ENCODE data around the gene MNX1.

The MNX1 gene

DNA sequence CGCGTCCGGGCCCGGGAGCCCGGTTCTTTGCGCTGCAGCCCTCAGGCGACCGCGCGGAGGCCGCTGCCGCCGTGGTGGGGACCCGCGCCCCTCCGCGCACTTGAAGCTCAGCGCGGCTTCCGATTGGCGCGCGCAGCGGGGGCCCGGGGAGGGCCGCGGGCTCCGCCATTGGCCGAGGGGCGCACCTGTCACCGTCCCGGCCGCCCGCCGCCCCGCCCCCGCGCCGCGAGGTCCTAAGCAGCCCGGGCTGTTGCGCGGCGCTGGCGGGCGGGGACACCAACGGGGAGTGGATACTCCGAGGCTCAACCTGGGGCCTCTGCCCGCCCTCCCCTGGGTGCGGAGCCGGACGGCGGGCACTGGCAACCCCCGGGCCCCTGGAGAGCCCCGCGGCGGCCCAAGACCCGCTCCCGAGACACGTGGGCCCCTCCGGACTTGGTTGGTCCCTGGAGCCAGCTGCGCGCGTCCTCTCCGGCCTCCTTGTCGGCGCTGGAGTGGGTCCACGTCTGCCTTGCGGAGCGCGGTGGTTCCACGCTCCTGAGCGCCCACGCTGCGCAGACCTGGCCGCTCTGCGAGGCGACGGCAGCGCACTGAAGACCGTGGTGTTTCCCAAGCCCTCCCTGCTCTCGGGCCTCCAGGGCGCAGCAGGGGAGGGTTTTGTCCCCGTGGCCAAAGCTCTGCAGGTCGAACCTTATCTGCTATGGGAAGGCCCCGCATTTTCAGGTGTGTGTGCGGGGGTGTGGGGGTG, at the start of gene MNX1:
TSS of gene MNX1 (minus strand) at position 76 of the 745 bp plus-strand sequence. CDS start 313 bp downstream, outside the sequence.
- DNase-seq, result peak; percentile 59

DNA sequence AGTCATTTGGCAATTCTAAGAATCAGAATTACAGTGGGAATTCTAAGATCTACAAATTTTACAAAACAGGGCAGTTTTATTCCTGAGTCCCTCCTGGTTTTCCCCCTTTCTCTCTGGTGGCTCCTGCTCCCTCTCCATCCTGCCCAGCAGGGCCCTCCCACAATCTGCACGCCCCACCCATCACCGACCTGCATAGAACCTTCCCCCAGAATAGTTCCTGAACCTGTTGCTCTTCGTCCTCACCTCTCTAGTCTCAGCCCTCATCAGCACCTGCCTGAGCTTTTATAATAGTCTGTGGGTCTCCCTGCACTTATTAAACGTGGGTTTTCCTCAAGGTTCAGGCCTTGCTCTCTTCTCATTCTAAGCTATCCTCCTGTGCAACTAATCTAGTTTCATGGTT, 49.1 kb upstream of the MNX1 start:
- DNase-seq, result no peak

DNA sequence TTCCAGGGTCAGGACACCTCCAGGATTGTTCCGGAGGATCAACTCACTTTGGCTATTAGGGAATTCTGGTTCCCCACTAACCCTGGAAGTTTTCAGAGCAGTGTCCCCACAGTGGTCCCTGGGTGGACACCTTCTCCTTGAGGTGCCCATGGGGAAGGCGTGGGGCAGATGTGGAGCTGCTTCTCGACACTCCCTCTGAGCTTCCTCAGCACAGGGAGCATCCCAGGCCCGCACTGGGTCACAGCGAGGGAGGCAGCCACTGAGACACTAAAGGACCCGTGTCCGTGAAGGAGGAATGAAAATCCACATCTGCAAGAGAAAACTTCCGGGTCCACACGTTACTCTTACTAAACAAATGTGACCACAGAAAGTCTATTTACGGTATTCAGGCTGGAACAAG, 48.2 kb upstream of the MNX1 start:
- no peak for DNase-seq

DNA sequence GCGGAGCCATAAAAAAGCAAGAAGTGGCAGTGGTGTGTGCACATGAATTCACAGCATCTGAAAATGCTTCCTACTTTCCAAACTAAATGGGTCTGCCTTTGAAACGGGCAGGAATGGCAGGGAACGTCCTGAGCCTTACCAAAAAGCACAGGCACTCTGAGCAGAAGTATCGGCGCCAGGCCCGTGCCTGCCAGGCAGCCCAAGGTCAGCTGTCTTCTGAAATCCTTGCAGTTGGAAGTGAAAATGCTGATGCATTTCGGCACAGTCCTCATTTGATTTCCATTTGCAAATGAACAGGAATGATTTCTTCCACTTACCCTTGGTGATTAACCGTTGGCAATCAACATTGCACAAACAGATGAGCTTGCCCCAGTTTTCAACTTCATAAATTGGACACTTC, 47.6 kb upstream of the MNX1 start:
- no peak for DNase-seq

DNA sequence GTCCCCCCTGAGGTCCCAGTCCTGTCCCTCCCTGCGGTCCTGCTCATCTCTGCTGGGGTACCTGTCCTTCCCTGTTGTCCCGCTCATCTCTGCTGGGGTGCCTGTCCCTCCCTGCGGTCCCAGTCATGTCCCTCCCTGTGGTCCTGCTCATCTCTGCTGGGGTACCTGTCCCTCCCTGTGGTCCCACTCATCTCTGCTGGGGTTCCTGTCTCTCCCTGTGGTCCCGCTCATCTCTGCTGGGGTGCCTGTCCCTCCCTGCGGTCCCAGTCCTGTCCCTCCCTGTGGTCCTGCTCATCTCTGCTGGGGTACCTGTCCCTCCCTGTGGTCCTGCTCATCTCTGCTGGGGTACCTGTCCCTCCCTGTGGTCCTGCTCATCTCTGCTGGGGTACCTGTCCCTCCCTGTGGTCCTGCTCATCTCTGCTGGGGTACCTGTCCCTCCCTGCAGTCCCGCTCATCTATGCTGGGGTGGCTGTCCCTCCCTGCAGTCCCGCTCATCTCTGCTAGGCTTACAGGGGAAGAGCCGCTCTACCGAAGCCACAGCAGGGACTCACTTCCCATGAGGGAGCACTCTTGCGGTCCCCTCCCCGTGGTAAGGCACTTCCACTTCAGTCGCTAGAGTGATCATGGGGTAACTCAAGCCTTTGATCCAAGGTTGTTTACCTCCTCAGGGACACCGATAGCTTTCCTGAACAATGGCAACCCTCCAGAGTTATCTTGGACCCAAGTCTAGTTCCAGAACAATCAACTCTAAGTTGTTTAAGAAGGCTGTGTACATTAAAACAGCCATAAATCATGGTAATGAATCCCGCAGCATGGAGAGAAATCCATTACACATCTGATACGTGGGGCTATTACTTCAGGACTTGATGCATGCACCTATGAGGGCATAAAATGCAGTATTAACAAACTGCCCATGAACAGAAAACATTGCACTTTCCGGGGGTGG, 46.8 kb upstream of the MNX1 start:
- DNase-seq, result no peak

DNA sequence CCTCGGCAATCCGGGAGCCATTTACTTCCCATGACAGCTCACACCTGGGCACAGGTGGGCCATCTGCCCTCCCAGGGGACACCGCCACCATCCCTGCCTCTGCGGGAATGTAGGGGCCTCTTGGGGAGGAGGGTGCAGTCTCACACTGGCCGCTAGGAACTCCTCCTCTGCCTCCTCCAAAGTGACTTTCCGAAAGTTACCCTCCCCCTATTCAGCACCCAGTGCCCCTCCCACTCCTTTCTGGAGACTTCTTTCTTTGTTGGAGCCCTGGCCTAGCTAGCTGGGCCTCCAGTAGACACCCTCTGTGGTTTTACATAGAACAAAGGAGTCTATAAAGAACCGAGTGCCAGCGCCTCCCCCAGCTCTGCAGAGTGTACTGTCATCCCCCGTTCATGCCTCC, 45.8 kb upstream of the MNX1 start:
- DNase-seq, result no peak

DNA sequence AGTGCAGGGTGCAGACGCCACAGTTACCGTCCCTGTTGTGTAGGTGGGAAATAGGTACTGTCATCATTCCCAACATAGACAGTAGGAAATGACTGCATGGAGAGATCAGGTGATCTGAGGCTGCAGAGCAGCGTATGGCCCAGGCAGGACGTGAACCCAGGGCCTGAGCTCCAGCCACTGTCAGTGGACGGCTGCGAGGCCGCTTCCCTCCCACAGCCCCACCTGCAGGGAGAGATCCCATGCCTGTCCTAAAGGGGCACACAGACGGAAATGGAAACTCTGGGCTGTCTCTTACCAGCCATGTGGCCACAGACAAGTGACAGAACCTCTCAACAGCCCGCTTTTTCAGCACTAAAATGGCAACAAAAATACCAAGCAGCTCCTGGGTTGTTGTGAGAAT, 44.5 kb upstream of the MNX1 start:
- no peak for DNase-seq

DNA sequence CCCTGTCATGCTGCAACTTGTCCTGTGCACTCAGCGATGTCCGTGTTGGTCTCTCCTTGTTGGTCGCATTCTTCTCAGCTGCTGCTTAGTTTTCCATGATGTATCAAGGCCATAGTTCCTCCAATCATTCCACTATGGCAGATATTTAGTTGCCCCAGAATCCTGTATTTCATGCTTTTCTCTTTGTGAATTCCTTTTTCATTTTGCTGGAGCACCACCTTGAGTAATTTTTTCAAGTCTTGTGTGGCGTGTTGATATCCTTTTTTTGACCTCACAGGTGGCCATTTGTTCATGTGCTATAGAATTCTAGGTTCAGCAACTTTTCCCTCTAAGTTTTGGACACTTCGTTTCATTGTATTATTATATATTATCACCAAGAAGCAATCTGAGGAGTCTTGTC, 42.7 kb upstream of the MNX1 start:
- no peak for DNase-seq

DNA sequence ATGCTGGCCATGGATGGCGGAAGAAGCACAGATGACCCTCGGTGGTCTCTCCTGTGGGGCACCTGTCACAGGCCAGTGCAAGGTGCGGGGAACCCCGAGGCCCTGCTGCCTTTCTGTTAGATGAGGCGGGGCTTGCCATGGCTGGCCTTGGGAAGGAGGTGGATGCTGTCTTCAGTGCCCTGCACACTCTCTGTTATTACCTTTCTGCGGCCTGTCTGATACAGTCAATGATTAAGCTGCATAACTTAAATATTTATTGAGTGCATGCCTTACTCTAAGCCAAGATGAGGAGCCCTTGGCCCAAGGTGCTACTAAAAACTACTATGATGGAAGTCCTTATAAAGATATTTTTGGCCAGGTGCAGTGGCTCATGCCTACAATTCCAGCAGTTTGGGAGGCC, 36.7 kb upstream of the MNX1 start:
- no peak for DNase-seq

DNA sequence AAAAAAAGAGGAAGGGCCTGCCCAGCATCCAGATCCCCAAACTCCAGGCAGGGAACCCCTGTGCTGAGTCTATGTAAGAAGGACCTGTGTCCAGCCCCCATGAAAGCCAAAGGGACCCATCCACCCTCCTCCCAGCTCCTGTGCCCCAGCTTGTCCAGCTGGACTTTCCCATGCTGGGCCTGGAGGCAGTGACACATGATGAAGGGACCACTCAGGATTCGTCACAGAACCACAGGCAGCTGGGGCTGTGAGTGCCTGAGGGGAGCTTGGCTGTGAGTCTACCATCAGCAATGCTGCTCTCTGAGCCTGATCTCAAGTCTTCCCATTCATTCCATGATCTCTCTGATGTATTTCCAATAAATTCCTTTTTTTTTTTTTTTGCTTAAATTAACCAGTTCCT, 36.2 kb upstream of the MNX1 start:
- DNase-seq, result no peak

DNA sequence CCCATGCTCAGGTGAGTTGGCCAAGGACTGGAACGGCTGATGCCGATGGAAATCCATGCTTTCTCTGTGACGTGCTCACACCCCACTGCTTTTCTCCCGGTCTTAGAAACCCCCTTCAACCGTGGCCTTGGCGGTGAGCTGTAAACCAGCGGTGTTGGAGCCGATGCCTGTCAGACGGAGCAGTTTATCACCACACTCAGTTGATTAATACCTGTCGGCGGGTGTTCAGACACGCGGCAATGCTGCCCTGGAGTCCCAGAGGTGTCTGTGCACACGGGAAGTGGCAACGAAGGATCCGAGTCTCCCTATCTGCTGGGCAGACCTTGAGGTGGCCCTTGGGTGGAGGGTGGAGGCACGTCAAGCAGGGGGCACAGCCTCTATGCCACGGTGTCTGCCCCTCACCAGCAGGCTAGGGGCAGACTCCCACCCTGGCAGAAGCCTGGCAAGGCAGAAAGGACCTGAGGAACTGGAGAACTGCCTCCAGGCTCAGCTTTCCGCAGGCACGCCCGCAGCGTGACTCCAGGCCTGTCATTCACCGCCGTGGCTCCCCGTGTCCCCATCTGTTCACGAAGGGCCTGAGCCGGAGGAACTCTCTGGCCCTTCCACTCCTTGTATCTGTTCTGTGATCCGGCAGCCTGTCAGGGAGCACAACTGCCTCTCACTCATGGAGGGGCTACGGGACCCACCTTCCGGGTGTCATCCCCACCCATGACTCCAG, 34.6 kb upstream of the MNX1 start:
- DNase-seq, result no peak

DNA sequence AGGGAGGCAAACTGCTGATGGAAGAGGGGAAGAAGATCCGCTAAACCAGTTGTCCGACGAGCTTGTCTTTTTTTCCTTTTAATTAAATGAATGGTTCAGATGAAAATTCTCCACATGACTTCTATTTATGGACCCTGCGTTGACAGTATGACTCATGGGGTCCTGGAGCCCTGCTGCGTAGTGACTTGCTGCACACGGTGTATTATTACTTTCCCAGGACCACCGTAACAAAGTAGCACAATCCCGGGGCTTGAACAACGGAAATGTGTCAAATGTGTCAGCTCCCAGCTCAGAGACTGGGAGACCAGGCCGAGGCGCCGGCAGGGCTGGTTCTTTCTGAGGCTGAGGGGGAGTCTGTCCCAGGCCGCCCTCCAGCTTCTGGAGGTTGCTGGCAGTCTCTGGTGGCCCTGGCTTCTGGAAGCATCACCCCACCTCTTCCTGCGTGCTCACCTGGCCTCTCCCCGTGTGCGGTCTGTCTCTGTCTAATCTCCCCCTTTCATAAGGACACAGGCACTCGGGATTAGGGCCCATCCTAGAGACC, 33.8 kb upstream of the MNX1 start:
- no peak for DNase-seq

DNA sequence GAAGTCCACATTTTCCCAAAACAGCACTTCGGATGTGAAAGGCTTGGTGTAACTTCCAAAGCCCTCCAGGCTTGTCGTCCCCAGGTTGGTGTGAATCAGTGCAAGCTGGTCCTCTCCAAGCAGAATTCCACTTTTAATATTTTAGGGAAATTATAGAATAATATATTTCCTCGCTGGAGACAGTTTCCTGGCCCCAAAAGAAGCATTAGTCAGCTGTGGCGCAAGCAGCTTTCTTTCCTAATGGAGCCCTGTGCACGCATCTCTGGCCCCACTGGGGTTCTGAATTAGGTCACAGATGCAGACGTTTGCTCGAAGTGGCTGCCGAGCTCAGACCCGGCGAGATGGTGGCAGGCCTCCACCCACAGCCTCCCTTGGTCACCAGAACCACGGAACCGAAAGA, 33.3 kb upstream of the MNX1 start:
- no peak for DNase-seq

DNA sequence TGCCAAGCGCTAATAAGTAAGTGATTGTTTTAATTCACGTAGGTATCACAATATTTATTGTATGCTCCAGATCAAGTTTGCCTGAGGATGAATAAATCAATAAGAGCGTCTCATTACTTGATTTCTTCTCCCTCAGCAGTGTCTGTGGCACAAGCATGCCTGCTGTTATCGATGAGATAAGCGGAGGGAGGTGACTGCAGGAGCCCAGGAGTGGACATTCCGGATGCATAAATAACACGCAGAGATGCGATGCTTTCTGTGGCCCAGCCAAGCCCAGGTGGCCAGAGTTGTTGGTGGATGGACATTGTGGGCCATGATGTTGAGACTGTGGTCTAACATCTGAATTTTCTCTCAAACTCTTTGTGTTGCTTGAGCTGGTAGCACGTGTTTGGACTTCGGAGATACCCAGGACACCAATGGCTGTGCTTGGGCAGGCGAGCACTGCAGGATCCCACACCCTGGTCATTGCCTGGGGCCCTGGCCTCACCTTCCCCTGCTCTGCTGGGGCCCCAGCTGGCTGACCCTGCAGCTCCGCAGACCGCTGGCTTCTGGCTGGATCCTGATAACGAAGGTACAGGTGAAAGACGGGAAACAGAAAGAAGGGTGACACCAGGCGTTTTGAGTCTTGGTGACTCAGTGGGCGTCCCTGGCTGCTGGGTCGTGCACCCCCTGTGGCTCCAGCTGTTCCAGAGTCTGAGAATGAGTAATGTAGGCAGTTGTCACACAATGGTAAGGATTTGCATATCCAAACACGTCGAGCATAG, 31.2 kb upstream of the MNX1 start:
- DNase-seq, result no peak

DNA sequence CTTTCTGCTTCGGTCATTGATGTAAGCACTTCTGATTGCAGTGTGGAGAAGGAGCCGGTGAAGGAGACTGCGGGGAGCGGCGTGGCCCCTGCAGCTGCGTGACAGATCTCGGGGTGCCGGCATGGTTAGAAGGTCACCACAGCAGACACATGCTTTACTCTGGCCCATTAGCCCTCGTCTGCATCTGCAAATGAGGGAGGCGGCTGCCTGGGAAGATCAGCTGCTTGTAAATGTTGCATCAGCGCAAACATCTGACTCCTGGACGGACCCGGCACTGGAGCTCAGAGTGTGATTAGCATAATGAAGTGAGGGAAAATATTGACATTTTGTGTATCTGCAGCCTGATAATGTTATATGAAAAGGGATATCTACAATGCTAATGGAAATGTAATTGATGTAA, 30.5 kb upstream of the MNX1 start:
- DNase-seq, result no peak

DNA sequence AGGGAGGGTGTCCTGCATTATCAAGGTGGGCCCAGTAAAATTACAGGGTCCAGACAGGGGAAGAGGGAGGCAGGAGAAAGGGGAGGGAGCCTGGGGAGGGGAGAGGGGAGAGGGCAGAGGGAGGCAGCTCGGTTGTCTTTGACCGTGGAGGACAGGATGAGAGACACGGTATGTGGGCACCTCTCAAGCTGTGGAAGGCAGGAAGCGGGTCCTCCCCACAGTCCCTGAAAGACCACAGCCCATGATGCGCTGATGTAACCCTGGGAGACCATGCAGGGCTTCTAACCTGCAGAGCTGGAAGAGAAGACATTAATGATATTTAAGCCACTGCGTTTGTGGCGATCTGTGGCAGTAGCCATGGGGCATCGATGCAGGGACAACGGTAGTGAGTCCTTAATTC, 27.2 kb upstream of the MNX1 start:
- DNase-seq, result no peak

DNA sequence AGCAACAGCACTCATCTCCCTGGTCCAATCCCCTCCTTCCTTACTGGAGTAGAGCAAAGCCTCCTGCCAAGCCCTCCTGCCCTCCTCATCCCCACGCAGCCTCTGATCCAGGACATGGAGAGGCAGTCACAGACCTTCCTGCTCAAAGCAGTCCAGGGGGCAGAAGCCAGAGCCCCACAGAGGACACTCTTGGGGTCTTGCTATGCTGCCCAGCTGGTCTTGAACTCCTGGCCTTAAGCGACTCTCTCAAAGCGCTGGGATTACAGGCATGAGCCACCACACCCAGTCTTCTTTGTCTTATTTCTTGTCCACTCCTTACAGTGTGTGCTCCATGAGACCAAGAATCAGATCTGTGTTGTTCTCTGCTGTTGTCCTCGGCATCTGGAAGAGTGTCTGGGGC, 26.6 kb upstream of the MNX1 start:
- DNase-seq, result no peak

DNA sequence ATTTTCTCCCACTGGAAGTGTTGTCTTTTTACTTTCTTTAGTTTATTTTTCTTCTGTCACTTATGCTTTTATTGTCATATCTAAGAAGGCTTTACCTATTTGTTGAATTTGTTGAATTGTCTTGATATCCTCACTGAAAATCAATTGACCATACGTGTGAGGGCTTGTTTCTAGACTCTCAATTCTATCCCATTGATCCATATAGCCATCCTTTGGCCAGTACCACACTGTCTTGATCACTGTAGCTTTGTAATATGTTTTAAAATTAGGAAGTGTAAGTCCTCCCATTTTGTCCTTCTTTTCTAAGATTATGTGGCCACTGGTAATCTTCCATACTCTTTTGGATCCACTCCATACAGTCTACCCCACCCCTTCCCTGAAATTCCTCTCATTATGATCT, 25.5 kb upstream of the MNX1 start:
- DNase-seq, result no peak

DNA sequence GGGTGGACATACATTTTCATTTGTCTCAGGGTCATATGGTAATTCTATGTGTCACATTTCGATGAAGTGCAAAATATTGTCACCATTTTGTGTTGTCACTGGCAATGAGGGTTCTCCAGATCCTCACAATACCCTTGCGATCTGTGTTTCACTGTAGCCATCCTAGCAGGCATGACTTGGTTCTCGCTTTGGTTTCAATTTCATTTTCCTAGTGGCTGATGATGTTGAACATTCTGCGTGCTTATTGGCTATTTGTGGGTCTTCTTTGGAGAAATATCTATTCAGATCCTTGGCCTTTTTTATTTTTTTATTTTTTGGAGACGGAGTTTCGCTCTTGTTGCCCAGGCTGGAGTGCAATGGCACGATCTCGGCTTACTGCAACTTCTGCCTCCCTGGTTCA, 24.8 kb upstream of the MNX1 start:
- no peak for DNase-seq

DNA sequence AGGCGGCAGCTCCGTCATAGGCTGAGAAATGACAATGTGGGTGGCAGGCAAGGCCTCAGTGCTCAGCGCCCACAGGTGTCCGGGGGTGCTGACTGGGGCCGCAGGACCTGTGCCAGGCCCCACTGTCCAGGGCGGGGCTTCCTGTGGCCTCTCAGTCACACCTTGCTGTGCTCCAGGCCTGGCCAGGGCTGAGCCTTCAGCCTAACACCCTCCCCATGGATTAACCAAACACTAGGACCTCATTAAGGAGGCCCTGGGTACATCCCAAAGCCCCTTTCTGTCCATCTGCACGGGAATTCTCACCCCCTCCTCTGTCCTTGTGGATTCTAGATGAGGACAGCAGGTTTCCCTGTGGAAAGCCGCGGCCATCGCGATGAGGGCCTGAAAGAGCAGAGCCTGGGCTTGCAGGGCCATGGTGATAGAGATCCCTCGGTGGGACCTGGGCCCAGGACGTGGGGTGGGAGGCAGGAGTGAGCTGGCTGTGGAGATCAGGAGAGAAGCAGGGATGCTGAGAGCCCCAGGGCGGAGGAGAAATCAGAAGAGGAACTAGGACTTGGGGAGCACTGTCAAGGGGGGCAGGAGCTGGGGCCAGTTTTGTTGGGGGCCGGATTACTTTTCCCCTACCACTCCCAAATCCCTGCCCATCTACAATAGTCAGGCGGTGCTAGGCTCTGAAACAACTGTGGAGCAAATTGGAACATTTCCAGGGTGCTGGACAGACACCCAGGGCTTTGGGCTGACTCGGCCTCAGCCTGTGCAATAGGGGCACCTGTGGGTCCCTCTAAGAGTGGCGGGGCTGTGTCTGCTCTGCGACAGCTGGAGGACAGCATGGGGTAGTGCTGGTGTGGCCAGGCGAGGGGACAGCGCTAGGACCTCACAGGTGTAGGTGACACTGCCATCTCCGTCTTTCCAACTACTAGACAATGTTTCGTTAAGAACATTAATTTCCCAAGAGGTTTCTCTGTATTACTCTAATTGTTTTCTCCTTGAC, 23.3 kb upstream of the MNX1 start:
- no peak for DNase-seq
